GM15510 (cell line): Measurements from ENCODE around the gene ANKRD33.

Experiments used
- POLR2A ChIP-seq: IDR thresholded peaks from 3 replicates; pipeline ENCODE4 v1.6.1; 2011; ENCODE audit warnings: borderline replicate concordance; ENCODE audit not compliant: insufficient read length; ENCODE audit errors: extremely low read depth

ANKRD33 gene

DNA sequence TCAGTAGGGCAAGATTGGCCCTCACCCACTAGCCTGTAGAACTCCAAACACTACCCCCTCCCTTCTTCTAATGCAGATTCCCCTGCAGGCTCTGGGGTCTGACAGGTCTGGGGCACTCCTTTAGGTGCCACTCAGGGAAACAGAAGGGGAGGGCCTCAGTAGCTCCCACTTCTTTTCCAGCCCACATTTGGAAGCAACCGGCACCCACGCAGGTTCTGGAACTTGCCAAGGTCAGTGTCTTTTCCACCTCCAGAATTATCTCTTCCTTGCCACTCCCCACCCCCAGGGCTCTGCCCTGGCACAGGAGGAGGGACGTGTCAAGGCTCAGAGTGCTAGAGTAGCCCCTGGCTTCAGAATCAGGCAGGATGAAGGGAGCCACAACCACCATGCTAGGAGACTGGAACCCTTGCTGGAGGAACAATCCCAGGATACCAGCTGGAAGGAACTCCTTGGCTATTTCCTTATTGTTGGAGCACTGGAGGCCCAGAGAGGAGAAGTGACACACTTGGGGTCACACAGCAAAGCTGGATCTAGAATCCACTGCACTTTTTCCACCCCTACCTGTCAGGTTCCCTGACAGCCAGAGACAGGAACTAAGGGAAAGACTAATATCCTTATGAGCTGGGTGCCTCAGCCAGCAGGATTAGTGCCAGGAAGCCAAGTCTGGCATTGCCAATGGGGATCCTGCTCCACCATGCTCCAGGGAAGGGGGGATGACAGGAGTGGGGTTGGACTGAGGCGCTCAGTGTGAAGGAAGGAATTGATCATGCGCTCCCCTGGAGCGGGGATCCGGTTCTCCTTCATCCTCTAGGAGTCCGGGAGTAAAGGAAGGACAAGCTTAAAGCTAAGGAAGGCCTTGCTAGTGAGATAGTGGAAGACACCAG is 37.6 kb upstream of the ANKRD33 start:
- no peak for TF ChIP-seq POLR2A

DNA sequence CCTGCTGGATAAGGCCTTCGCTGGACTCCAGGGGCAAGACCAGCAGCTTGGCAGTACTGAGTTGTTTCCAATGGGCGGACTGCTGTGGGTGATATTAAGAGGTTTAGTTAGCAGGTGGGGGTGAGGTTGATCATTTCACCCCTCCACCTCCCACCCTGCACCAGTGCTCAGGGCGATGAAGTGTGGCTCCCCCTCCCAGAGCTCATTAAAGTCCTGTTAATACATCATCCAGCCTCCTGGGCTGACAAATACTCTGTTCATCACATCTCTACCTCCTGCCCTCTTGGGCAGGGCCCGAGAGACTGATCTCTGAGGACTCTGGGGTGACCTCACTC is 37.0 kb upstream of the ANKRD33 start:
- no peak for TF ChIP-seq POLR2A

DNA sequence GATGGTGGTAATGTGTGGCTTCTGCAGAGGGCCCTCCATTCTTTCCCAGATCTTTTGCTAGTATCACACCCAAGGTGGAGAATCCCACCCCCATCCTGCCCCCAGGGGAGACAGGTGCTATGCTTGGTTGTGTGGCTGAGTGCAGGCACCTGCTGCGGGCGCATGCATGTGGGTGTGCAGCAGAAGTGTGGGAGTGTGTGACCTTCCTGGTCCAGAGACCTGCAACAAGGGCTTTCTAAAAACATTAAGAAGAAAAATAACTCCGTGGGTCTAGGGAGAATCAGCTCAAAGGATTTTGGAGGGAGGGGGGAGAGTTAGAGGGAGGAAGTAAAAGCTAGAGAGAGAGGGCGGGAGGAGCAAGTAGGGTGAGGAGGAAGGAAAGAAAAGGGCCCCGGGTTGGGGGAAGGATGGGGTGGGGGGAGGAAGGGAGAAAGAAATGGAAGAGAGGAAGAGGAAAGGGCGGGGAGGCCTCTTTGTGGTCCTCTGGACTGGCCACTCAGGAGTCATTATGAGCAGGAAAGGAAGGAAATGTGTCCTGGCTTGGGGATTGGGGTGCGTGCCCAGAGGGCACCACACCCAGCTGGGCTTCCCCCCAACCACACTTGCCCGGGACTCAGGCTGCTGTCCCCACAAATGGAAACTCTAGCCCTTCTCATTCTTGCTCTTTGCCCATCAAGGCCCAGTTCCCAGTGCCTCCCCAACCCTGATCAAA is 36.3 kb upstream of the ANKRD33 start:
- no peak for TF ChIP-seq POLR2A

DNA sequence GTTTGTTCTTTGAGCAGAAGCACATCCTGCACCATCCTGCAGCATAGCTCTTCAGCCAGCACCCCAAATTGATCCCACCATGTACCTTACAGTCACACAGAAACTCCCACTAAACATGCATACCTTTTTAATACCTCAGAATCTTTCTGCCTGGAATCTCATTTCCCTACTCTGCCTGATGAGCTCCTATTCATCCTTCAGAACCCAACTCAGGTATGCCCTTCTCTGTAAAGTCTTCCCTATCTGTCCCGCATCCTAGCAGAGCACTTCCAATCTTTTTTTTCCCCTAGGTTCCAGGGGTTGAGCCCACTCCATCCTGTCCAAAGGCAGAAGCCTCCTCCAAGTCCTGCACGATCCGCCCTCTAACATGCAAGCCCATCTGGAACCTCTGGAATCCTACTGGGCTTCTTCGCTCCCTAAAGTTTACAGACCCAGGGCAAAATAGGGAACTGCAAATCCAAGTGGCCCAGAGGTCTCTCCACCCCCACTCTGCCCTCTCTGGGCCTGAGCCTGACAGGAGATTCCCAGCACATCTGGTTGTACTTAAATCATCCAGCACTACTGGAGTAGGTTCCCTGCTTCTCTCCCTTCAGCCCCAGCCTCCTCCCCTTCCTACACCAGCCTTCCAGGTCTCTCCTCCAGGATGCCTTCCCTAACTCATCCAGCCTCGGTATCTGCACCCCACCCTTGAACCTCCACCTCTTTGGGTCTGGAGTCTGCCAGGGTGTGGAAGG is 35.3 kb upstream of the ANKRD33 start:
- no peak for TF ChIP-seq POLR2A

DNA sequence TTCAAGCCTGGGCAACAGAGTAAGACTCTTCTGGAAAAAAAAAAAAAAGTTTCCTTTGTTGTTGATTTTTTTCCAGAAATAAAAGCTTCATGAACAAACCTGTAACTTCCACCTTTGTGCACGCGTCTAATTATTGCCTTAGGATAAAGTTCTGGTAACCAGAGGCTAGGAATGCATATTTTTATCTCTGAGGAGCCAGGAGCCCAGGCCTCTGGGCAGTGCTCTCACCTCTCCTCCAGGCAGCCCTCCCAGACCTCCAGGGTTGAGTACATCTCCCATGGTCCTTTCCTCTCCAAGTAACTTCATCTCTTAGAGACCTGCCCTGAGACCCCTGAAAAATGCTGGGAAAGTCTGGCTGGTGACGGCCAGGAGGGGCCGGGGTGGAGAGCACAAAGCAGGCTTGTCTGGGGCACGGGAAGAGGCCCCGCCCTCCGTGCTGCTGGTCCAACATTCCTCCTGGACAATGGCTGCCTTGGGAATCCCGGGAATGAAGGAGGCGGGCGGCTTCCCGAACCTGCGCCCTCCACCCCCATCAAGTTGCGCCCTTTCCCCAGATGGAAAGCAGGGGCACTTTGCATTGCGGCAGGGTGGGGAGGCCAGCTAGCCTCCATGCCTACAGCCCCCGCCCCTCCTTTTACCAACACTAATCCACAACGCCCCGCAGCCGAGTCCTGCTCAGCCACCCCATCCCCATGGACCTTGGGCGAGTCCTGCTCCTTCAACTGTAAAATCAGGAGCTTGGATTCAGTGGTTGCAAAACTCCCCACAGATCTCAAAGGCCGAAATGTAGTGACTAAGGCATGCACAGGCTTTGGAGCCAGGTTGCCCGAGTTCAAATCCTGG is 32.1 kb upstream of the ANKRD33 start:
- TF ChIP-seq POLR2A: no peak

DNA sequence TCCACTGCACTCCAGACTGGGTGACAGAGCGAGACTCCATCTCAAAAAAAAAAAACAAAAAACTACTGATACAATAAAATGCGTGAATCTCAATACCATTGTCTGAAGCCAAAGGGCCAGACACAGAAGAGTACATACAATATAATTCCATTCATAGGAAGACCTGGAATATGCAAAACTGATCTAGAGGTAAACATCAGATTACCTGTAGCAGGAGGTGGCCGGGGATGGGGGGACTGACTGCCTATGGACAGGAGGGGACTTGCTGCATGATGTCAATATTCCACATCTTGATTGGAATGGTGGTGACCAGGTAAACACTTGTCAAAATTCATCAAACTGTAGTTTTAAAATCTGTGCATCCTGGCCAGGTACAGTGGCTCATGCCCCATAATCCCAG is 26.9 kb upstream of the ANKRD33 start:
- no peak for TF ChIP-seq POLR2A

DNA sequence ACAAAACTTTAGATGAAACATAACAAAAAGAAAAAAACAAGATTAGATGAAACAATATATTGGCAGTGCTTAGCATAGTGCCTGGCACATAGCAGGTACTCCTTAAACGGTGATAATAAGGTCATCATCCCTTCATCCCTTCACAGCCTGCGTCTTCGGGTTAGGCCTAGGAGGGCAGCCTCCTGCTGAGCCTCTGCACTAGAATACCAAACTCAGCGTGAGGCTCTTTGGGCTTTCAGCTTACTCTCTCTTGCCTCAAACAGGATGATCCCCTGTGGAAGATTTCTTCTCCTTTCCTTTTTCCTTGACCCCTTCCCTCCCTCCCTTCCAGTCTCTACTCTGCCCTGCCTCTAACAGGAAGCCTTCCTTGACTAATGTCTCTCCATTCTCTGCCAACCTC is 25.0 kb upstream of the ANKRD33 start:
- no peak for TF ChIP-seq POLR2A

DNA sequence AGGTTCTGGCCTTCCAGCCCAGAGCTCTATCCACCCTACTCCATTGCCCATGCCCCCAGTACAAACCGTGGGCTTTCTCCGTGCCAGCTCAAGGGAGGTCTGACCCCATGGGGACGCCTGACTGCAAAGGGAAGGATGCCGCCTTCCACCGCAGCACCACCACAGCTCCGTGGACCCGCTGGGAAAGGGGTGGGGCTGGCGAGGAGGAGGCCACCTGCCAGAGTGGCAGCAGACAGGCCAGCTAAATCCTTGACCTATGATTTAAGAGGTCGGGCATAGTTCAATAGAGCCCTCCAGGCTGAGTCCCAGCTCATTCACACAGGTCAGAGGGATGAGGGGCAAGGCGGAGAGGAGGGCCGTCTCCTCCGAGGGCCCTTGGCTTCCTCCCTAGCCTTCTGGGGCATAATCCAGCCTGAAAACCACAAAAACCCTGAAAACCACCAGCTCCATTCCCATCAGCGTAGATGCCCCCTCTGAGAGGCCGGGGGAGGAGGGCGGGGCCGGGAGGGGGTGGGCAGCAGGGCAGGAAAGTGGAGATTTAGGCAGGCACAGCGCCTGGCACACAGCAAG is 24.5 kb upstream of the ANKRD33 start:
- no peak for TF ChIP-seq POLR2A

DNA sequence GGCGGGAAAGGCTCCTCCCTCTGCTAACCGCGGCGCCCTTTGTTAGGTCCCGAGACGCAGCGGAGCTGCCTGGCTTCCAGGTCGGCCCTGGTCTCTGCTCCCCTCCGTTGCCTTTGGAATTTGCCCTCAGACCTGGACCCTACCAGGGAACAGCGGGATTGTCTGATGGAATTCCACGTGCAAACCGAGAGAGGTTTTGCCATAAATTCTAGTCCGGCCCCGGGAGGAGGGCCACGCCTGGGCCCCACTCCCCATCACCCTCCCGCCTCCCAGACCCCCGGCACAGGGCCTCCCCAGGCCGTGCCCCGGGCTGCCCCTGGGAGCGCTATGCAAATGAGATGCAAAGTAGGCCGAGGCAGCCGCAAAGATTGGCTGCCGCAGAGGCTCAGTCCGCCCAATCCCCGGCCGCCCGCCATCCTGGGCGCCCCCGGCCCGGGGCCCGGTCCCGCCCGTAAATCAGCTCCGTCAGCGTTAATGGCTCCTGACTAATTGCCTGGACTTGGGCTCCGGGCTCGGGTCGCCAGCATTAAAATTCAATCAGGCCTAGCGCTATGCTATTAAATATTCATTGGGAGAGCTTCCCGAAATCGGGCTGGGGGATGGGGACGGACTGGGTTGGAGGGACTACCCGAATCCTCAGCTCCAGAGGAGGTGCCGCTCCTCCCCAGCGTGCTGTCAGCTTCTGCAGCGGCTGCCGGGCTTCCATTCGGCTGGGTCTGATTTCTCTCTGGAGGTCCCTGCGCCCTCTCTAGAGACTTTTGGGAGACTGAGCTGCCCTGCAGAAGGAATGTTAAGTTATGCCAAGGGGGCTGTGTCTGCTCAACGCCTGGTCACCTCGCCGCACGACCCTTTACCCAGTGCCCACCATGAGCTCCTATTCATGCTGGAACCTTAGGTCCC is 23.7 kb upstream of the ANKRD33 start:
- TF ChIP-seq POLR2A: no peak

DNA sequence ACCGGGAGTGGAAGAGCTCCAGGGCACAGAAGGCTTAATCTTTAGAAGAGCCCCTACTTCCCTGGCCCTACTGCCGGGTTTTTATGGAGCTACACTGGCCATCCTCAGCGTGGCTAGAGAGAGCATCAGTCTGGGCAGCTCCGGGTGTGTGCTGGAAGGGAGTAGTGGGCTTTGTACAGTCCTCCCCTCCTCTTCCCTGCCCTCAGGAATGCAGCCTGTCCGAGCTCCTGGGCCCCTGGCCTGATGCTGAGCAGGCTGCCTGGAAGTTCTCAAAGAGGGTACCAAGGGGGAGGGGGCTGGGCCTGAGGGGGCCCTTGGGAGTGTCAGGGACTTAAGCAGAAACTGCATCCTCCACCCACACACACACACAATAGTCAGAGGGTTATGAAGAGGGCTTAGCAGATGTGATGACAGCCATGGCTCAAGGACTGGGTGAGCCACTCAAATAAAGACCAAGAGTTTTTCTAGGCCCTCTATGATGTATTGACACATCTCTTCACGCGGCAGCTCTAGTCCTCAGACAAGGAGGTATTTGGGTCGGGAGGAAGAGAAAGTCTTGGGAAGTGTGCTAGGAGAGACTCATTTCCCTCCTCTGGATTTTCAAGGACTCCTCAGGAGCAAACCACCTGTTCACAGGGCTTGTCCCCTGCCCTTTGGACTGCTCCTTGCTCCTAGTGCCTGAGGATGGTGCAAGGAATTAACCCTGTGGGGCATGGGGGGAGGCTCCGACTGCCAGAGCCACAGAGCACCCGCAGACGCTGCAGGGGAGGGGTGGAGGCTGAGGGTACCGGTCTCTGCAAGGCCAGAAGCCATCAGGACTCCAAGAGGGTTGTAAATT is 22.9 kb upstream of the ANKRD33 start:
- no peak for TF ChIP-seq POLR2A

DNA sequence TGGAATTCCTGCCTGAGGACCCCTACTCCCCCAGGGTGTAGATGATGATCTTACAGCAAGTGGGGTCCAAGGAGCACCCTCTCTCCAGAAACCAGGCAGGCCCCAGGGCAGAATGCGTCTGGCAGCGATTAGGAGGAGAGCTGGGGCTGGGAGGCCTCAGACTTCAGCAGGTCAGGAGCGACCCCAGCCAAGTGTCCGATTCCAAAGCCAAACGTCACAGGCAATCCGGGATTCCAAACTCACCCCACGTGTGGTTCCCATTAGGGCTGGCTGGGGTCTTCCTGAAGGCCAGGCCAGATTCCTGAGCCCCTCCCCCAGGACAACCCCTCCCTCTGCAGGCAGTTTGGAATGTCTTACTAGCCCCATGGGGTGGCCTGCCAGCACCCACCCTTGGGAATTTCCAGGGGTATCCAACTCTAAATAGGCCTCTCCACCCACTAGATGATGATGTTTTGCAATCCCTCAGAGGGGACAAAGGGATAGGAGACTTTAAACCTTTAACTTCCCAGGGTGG is 22.1 kb upstream of the ANKRD33 start:
- no peak for TF ChIP-seq POLR2A

DNA sequence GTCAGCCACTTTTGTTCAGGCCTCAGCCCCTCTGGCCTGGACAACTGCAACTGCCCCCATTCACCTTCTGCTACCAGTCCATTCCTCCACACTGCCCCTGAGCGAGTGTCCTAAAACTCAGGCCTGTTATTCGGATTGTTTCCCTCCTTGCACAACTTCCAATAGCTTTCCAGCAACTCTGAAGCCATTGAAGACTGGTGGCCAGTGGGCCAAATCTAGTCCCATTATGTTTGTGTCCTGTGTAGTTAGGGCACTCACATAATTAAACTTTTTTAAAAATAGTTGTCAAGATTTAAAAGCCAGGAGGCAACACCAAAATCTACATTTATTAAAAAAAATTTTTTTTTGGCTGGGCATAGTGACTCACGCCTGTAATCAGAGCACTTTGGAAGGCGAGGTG is 21.6 kb upstream of the ANKRD33 start:
- TF ChIP-seq POLR2A: no peak
